ENCODE data around the gene AMACR.
A peak's percentile ranks its signal among the peaks of the same experiment; 100 is the strongest.

The AMACR gene

GRCh38 chr5:34005211-34005610 lies 2.6 kb downstream of the AMACR start:
- DNase-seq: no peak

DNA sequence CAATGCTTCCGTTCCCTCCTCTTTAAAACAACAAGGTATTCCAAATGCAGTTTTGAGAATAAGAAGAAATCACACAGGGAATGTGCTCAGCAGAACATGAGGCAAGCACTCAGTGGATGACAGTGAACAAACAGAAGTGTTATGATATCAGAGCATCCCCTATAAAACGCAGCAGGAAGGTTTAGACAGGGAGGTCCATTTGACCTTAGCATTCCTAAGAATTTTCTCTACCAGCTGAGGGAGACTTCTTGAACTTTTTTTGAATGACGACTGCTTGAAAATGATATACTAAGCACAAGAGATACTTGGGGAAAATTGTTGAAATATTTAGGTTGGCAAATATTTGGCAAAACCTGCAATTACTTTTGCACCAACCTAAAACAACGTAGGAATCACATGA lies 3.9 kb downstream of the AMACR start:
- no peak for DNase-seq

- no peak for DNase-seq
These were observed 5.1 kb downstream of the AMACR start for GRCh38 chr5:34002629-34003328.

GRCh38 chr5:34001241-34001841 lies 6.5 kb downstream of the AMACR start:
- DNase-seq: peak; percentile 88

DNA sequence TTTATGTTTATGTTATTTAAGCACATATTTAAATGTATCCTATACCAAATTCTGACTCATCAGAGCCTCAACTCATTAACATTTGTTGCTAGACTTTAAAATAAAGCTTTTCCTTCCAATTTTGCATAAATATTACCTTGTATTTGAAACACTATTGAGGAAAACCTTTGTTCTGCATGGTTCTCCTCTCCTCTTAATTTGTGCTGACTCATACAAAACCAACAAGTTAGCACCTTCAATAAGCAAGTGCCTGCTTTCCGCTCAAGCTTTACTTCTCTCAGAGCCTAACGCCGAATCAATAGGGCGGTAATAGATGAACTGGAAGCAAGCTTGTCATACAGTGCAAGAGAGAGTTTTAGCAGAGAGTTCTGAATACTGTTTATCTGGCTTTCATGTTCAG lies 7.9 kb downstream of the AMACR start:
- DNase-seq: no peak

- DNase-seq: no peak
These were observed 10.4 kb downstream of the AMACR start for GRCh38 chr5:33997331-33997983.

DNA sequence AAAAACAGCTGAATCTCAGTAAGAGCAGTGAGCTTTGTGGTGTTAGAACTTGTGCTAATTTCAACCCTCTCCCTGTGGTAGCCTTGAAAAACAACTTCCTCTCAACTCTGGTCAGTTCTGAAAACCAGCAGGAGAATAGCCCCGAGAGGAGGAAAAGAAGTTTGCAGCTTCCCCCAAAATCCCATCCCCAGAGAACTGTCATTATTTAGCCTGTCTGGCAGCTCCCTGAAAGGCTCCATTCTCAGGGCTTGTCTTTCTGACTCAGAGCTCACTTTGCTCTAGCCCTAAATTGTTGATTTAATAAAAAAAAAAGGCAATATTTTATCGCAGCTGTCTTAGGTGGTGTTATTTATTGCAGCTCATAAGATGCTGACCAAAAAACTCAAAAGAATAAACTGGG lies 12.0 kb downstream of the AMACR start:
- no peak for DNase-seq

DNA sequence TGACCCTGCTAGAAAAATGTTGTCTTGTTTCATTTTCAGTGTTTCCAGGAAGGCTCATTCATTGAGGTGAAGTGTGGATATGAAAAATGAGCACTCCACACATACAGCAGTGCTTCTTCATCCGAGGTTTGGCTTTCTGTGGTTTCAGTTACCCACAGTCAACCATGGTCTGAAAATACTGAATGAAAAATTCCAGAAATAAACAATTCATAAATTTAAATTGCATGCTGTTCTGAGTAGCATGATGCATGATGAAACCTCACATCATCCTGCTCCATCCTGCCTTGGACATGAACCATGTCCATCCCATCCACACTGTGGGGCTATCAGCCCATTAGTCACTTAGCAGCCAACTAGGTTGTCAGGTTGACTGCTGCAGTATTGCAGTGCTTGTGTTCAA lies 13.0 kb downstream of the AMACR start:
- no peak for DNase-seq

GRCh38 chr5:33992864-33993263 lies 15.0 kb downstream of the AMACR start:
- DNase-seq: no peak

DNA sequence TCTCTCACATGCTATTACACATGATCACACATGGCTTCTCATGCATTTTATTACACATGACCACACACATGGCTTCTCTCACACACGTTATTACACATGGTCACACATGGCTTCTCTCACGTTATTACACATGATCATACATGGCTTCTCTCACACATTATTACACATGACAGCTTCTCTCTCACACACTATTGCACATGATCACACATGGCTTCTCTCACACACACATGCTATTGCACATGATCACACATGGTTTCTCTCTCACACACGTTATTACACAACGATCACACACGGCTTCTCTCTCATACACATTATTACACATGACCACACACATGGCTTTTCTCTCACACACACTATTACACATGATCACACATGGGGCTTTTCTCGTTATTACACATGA lies 22.4 kb downstream of the AMACR start:
- no peak for DNase-seq

DNA sequence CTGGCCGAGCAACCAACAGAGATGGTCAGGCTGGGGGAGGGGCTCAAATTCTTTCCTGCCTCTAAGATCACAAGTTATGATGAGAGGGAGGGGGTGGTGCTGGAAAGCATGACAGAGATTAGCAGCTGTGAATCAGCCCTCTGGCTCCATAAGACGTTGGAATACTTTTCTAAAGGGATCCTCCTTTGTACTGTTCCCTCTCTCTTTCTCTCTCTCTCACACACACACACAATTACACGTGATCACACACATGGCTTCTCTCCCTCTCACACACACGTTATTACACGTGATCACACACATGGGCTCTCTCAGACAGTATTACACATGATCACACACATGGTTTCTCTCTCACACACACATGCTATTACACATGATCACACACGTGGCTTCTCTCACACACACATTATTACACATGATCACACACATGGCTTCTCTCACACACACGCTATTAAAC lies 23.2 kb downstream of the AMACR start, which contains the start of gene SLC45A2:
Gene SLC45A2 (minus strand): TSS at position 23 of the 454 bp plus-strand sequence. CDS start 110 bp downstream, outside the sequence.
- DNase-seq: no peak

GRCh38 chr5:33984178-33984577 lies 23.7 kb downstream of the AMACR start:
- DNase-seq: no peak

DNA sequence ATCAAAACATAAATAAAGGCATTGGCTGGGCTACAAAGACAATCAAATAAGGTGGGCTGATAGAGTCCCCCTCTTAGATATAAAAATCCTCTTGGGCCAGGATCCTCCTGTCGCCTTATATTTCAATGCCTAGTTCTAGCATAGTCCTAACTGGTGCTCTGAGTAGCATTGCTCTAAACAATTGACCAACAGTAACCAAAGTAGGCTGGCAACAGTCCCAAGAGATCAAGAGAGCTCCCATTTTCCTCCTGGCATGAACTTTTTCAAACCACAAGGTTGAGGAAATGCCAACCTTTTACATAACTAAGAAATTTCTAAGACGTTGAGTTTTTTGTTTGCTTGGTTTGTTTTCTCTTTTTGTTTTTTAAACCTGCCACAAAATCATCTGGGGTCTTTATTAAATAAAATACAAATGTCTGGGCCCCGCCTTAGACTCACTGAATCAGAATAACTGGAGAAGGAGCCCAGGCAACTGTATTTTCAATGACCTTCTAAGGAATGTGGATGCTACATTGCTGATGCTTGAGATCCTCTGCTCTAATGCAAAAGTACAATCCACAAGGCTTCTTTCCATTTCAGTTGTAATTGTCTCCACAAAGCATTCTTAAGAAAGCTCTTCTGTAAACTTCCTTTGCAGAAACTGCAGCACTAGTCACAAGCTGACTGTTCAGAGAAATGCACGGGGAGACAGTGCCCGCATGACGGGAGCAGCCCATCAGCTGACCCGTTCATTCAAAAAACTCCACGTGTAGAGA lies 26.3 kb downstream of the AMACR start:
- no peak for DNase-seq

DNA sequence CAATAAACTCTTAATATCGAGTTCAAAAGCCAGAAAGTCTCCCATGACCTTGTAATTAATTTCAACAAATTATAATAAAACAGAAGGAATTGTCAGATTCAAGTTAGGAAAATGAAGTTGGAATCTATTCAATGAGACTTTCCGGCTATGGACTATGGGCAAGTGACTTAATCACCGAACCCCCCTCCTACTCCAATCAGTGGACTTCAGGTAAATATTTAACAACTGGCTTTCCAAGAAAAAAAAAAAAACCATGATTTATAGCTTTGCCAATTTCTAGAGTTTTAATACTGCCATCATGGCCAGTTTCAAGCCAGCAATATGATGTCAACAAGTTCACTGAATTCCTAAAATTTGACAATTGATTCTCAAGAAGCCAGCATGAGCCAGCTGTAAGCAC lies 27.8 kb downstream of the AMACR start:
- DNase-seq: no peak

GRCh38 chr5:33978306-33978705 lies 29.5 kb downstream of the AMACR start:
- DNase-seq: no peak

DNA sequence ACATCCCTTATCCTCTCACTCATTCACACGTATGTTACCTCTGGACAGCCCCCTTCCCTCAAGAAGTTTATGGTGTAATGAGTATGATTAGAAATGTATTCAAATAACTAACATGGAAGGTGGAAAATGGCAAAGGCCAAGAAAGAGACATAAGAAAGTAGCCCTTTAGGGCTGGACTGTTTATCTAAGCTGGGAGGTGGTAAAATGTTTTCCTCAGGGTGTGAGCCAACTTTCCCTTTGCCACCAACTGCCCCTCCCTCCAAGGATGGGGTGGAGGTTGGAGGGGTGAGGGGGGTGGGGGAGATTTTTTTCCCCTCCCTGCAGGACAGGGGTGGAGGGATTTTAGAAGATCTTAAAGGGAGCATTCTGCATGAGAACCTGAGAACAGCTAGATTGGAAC lies 31.5 kb downstream of the AMACR start:
- no peak for DNase-seq

GRCh38 chr5:33975852-33976251 lies 32.0 kb downstream of the AMACR start:
- no peak for DNase-seq

DNA sequence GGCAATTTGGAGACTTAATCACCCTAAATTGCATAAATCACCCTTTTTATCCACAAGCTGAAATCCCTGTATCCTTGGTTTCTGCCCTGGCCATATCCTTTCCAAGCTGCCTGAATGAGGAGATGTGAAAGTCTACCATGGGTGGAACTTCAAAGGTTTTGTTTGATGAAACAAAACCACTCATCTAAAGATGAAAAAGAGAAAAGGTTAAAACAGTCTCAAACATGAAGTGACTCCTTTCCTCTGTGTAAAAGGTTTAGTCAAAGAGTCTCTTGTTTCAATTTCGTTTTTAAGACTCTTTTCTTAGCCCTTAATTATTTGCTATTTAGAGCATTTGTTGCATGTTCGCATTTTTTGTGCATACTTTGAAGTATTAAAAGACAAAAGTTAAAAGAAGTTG lies 34.6 kb downstream of the AMACR start:
- no peak for DNase-seq

GRCh38 chr5:33969572-33970452 lies 38.0 kb downstream of the AMACR start:
- no peak for DNase-seq

DNA sequence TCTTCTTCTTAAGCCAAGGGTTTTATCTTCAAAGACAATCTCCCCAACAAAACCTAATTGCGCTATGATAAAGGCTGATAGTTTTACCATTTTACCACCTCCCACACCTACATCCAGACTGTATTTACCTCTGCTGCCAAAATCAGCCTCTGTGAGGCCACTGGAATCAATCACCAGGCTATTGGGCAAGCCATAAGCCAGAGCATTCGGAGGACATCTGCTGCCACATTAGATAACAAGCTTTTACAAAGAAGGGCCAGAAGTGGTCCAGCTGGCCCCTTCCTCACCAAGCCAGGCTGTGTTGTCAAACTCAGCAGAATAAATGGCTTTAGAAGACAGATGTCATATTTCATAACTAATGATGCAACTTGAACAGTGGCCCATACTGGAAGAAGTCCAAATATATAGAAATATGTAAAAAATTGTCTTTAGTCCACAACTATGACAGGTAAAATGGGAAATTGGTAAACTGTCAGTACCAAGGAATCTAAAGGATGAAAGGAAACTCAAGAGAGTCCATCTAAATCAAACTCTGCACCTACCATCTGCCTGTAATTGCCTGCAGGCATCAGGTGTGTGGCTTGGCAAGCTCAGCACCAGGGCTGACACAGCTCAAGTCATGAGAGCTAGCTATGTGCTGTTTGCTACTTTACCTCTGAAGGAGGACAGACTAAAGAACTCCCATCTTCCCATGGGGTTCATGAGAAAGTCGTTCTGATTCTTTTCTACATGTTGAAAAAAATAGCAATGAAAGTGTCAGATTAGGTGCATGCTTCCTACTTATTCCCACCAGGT lies 39.4 kb downstream of the AMACR start:
- no peak for DNase-seq

- no peak for DNase-seq
These were observed 41.0 kb downstream of the AMACR start for GRCh38 chr5:33966805-33967204.
